ENCODE data around the gene PDE1C. TPM values are rescaled to one million over a fixed set of nuclear protein-coding genes. Genes with fewer than 3 reads are reported as not detected.
A peak's percentile ranks its signal among the peaks of the same experiment; 100 is the strongest.

PDE1C gene
- total RNA-seq, 2 donors from 2014 or later, result 2.1 to 4.0 TPM

DNA sequence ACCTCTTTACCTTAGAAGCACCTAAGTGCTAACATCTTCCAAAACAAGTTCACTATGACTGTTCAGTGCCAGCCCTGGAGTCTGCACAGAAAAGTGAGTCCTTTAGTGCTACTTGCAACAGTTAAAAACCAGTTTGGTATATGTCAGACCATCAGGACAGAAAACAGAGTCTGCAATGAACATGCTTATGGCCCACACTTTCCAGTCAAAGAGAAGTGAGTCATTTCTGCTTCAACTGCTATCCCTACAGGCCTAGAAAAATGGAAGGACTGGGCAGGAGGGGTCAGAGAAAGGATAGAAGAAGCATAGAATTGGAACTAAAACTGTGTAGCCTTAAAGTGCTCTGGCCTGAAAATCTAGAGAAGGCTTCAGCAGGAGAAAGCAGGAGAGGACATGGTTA is 108.0 kb downstream of the PDE1C start:
- DNase-seq (no peak), ATAC-seq (no peak)

DNA sequence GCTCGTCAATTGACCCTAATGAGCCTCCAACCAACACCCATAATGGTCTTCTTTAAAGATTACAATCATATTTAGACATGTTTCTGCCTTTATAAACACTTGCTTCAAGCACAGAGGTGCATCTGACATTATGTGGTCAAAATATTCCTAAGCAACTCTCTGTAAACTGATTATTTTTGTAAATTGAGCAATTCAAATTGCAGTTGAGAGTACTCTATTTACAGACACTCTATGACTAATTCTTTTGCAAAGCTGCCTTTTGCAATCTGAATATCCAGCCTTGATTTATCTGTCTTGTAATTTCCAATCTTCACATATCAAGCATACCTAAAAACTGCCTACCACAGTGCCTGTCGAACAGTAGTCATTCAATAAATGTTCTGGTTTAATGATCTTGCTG is 112.0 kb downstream of the PDE1C start:
- intact Hi-C loops (cut with DNase I, micrococcal nuclease), result no loop called here
- no peak for DNase-seq
- no peak for ATAC-seq

More for the DNA sequence above, 108.0 kb downstream of the PDE1C start:
- intact Hi-C loops (cut with DNase I, micrococcal nuclease), result no loop called here

DNA sequence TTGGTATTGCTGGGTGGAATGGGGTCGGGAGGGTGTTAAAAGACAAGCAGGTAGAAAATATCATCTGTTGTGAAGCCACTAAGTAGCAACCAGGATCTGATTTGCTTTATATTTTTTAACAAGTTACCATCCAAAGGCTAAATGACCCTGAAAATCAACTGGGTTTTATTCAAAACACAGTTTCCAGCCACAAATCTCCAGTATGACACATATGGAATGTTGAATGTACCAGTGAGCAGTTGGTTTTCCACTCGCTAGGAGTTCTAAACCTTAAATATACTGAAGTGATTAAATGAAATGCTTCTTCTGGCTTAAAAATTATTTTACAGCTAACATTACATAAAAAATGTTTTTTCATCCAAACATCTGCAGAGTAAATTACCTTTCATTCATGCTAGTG is 112.5 kb downstream of the PDE1C start:
- intact Hi-C loops (cut with DNase I, micrococcal nuclease), result no loop called here
- ATAC-seq (no peak), DNase-seq (no peak)

DNA sequence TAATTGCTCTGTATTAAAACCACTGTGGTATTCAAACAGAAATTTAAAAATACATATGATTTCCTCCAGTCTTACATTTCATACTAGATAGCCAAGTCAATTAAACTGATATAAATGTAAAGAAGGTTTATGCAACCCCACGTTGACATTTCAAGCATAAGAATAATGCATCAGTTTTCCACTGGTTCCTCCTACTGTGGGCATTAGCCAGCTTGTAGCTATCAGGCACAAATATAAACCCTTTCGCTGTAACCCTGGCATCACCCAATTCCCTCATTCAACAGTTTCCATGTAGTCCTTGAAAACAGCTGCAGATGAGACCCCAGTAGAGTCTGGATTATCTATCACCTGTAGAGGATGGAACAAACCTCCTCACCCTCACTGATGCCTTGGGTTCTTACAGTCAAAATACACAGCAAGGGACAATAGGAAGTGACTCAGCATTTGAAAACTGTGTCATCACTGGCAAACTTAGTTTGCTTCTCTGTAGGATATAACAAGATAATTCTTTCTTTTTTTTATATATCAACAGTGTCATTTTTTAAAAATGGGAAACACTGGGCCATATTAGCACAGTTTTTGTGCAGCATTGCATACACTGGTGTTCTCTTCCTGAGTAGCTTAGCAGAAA is 113.0 kb downstream of the PDE1C start:
- no peak for DNase-seq
- ATAC-seq, result no peak
- intact Hi-C loops (cut with DNase I, micrococcal nuclease), result no loop called here

DNA sequence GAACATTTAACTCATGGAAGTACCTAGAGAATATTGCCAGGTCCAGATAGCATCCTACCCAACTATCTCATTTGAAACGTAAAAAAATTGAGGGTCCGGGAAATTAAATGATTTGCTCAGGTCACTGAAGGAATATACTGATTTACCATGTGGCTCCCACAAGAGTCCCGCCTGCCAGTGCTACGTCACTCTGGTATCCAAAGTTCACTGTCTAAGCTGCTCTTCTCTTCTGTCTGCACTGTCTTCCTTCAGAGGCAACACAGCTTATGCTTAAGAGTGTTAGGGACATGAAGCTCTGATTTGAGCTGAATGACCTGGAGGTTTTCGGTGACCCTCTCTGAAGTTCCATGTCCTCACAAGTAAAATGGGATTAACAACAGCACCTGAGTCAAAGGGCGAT is 114.6 kb downstream of the PDE1C start:
- intact Hi-C loops (cut with DNase I, micrococcal nuclease), result no loop called here
- ATAC-seq, result peak; percentile 46
- no peak for DNase-seq

DNA sequence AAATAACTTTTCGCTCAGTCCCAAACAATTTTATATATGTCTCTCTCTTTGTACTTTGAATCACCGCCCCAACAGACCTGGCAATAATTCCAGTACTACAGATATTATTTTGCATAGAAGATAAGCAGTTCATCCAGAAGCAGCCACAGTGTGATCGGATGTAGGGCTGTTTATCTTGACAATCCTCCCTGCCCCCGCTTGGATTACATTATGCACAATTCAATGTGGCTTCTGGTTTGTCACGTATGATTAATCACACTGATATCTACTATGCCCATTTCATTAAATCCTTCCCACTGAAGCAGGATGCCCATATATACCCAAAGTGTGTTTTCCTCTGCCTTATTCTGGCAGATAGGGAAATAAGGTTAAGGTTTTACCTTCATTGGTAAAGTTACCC is 115.2 kb downstream of the PDE1C start:
- intact Hi-C loops (cut with DNase I, micrococcal nuclease), result no loop called here
- DNase-seq (no peak), ATAC-seq (no peak)

DNA sequence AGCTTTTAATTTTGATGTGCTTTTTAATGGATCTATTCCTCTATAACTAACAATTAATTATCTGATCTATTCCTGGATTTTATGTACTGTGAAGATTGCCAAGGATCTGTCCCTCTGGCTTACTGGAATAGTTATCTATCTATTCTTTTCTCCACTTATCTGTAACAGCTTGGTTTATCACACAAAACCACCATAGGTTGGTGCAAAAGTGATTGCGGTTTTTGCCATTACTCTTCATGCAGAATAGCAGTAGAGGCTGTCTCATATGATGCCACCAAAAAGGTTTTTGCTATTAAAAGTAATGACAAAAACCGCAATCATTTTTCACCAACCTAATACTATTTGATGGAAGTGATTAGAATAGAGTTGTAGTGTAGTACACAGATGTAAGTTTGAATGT is 115.7 kb downstream of the PDE1C start:
- intact Hi-C loops (cut with DNase I, micrococcal nuclease), result no loop called here
- DNase-seq (no peak), ATAC-seq (no peak)

DNA sequence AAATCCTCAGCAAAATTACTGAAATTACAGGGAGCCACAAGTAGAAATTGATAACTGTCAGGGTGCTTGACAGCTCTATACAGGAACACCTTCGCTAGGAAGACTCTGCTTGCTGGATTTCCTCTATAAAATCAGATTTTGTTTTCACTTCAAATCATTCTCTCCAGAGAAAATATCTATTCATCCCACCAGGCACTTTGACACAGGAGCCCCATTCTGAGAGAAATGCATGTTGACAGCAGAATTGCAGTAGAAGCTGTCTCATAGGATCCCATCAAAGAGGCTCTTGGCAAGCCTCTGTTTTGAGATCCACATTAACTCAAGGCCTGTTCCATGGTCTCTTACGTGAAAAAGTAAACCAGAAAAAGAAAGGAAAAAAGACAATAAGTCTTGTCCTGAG is 116.8 kb downstream of the PDE1C start:
- intact Hi-C loops (cut with DNase I, micrococcal nuclease), result no loop called here
- ATAC-seq (no peak), DNase-seq (no peak)

DNA sequence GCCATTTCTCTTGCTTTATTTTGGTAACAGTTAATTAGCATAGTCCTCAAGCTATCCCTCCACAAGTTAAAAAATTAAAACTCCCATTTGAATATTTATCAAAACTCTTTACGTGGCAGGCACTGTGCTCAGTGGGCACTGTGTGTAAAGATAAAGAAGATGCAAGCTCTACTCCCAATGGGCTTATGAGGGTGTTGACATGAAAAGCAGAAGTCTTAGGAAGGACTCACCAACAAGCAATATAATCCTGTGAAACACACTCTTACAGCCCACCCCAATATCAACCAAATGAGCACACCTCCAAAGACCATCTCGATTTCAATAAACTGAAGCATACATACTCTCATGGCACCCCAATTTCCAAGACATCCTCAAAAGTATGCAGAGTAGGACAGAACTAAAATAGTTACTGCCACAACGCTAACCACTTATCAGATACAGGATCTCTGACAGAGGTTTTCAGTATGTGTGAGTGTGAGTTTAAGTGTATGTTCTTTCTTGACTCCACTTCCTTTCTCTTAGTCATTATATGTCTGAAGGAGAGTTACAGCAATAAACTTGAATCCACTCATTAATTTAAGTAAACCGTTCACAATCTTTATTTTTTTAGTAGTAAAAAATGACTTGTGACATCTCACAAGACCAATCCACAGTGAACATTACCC is 120.0 kb downstream of the PDE1C start:
- DNase-seq (no peak), ATAC-seq (no peak)
- intact Hi-C loops (cut with DNase I, micrococcal nuclease), result no loop called here

DNA sequence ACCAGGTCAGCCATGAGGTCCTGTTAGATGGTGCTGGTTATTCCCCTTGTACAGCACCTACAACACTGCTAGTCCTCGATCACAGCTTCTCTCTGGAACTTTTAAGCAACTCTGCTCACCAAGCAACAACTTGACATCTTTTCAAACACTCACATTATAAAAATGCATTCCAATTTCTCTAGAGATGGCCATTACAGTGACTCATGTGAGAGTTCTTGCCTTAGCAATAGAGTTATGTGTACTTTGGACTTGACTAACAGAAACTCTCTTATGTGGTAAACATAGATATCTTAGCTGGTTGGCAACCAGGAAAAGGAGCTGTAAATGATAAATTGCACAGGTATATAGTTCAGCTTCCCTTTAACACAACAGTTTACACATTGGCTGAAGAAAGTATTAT is 122.2 kb downstream of the PDE1C start:
- intact Hi-C loops (cut with DNase I, micrococcal nuclease), result no loop called here
- ATAC-seq, result peak; percentile 100
- no peak for DNase-seq

DNA sequence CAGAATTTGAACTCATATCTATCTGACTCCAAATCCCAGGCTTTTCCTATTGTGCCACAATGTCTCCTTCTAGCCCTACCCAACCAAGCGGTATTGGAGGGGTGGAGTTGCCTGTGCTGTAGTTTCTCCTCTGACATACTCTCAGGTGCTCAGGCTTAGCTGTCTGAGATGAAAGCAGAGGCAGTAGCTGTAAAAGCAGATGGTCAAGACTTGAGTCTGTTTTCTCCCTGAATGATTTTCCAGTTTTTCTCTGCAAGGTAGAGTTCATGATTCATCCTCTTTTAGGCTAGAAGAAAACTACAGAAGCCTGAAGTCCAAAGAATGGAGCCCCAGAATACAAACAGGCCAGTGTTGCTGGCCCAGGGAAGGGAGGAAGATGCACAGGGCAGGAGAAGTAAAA is 130.0 kb downstream of the PDE1C start:
- no peak for DNase-seq
- intact Hi-C loops (cut with DNase I, micrococcal nuclease), result no loop called here
- ATAC-seq, result no peak

DNA sequence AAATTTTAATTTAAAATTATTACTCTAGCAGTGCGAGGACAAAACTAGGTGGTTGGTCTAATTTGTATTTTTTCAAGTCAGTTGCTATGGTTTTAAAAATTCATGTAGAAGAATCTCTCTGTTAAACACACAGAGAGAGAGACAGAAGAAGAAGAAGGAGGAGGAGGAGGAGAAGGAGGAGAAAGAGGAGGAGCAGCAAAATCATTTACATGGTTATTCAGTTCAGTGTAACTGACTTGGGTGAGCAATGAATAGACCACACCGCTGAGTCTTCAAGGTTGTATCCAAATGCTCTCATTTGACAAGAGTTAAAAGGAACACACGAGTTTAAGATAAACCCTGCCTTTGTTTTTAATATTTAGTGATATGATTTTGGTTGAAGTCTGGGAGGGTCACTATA is 131.1 kb downstream of the PDE1C start:
- ATAC-seq (no peak), DNase-seq (no peak)
- intact Hi-C loops (cut with DNase I, micrococcal nuclease), result no loop called here

DNA sequence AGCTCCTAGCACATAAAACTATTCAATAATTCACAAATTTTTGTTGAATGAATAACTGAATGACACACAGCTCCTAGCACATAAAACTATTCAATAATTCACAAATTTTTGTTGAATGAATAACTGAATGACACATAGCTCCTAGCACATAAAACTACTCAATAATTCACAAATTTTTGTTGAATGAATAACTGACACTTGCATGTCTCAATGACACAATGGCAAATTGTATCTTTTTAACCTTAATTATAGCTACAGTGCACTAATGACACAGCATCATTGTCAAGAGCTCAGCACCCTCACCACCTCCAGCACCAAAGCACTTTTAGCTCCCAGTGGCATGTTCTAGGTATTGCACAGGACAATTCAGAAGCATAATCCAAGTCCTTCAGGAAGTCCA is 131.6 kb downstream of the PDE1C start:
- ATAC-seq, result no peak
- DNase-seq, result no peak
- intact Hi-C loops (cut with DNase I, micrococcal nuclease), result no loop called here

DNA sequence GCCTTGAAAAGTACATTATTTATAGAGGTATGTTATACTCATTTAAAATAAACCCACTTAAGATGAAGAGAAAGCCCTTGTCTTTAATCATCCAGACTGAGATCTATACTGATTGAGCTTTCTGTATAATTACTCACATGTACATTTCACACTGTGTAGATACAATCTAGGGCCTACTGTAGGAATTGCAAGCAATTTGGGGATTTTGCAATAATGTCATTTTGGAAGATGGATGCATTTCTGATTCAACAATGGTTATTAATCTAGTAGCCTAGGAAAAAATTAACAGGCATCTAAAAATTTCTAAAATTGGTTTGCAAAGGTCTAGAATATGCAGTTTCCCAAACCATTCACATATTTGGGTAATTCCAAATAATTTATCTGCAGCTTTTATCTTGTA is 132.2 kb downstream of the PDE1C start:
- DNase-seq, result no peak
- ATAC-seq, result no peak
- intact Hi-C loops (cut with DNase I, micrococcal nuclease), result no loop called here

DNA sequence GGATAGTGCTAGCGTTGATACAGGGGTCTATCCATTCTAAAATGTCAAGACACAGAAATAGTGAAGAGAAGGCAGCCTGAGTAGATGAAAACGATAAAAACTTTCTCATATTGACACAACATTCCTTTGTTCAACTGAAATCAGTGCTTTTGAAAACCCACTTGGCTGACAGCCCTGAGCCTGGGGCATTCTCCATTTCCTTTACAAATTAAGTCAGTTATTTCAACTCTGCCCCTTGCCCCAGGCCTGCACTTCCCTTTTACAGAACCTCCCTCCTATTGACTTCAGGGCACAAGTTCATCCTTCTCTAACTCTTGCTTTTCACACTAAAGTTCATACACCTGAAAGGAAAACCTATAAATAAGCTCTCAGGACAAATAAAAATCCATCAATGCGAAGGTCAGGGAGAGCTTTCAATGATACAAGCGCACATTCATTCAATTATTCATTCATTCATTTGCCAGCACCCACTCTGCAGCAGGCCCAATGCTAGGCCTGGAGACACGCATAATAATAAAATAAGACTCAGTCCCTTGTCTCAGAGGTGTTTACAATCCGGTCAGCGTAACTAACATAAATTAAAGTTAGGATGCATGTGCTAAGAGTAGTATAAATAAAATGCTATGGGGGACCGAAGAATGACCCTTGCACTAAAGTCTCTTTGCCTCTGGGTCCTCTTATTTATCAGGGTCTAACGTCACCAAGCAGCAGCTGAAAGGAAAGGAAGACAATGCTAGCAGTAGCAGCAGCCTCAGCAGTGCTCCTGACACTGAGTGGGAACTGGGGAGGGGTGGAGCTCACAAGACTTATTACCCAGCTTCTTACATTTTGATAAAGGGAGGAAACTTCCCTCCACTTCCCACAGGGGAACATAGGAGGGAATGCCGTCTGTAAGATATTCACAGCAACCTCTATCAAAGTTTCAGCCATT is 134.8 kb downstream of the PDE1C start:
- intact Hi-C loops (cut with DNase I, micrococcal nuclease), result no loop called here
- ATAC-seq, result no peak

DNA sequence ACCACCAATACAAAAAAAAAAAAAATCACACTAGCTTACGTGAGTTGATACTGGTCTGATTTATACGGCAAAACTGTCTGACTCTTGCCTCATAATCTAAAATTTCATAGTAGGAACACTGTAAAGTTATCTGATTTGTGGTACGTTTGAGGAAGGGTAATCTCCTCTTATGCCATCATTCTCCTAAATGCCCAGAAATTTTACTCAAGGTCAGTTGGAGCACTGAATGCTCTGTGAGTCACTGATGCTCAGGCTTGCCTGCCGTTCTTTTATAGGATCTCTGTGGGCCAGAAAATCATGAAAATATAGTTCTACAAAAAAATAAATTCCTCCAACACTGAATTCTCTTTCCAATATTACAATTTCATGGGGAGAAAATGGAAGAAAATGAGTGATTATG is 135.7 kb downstream of the PDE1C start:
- ATAC-seq (no peak), DNase-seq (no peak)
- intact Hi-C loops (cut with DNase I, micrococcal nuclease), result no loop called here

More for the DNA sequence above, 134.8 kb downstream of the PDE1C start:
- no peak for DNase-seq

DNA sequence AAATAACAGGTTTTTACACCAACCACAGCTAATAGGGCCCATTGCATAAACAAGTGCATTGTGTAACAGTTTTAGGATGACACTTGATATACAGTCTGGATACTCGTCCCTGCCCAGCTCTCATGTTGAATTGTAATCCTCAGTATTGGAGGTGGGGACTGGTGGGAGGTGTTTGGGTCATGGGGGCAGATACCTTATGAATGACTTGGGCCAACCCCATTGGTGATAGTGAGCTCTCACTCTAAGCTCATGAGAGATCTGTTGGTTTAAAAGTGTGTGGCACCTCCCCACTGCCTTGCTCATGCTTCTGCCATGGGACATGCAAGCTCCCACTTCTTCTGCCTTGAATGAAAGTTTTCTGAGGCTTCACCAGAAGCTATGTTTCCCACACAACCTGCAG is 136.7 kb downstream of the PDE1C start:
- no peak for ATAC-seq
- intact Hi-C loops (cut with DNase I, micrococcal nuclease), result no loop called here
- DNase-seq, result no peak

DNA sequence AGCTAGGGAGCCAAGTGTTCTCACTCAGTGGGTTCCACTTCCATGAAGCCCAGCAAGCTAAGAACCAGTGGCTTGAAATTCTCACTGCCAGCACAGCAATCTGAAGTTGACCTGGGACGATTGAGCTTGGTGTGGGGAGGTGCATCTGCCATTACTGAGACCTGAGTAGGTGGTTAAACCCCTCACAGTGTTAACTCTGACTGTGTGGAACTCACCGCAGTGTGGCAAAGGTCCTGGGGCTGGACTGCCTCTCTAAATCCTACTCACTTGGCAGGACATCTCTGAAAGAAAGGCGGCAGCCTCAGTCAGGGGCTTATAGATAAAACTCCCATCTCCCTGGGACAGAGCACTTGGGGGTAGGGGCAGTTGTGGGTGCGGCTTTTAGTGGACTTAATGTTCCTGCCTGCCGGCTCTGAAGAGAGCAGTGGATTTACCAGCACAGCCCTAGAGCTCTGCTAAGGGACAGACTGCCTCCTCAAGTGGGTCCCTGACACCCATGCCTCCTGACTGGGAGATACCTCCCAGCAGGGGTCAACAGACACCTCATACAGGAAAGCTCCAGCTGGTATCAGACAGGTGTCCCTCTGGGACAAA is 143.1 kb downstream of the PDE1C start:
- DNase-seq (no peak), ATAC-seq (no peak)
- intact Hi-C loops (cut with DNase I, micrococcal nuclease), result no loop called here

DNA sequence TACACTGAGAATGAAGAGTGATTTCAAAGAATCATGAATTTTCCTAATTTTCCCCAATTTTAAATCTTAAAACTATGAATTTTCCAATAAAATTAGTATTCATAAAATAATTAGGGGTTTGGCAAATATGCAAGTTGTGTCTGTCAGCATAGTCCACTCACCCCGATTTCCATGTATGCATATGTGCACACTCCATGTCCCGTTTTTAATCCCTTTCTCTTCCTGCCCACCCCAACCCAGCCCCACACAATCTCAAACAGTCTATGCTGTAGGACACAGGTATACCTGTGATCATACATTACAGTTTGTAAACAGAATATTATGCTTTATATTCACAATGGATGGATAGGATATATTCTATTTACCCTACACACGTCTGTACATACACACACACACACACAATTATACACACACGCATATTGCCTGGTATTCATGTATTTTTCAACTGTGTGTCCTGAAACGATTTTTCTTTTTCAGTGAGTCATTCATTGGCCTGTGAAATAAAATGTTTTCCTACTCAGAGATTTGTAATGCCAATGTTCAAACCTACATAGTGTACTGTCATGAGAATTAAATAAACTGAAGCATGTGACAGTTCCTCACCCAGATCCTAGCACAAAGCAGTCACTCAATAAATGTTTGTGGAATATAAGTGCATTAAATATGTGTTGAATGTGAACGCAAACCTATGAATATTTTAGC is 144.3 kb downstream of the PDE1C start:
- intact Hi-C loops (cut with DNase I, micrococcal nuclease), result no loop called here
- ATAC-seq, result no peak
- no peak for DNase-seq

Measured in left colon (tissue), 2 donors.